Left lung (tissue), 10 donors: ENCODE measurements around the gene EML2. TPM values are rescaled to one million over a fixed set of nuclear protein-coding genes. Genes with fewer than 3 reads are reported as not detected.
"Not testable (repeated sequence)": the region's sequence is repeated elsewhere in the genome, so short reads cannot be mapped to it uniquely, and the experiment has no call there.

Experiments used
- ATAC-seq: fragments of 200-7000 bp; cut with Tn5 transposase; one replicate; pipeline ENCODE4 v1.9.1; 2020; ENCODE audit warnings: moderate library complexity
- DNase-seq, 4 donors: peaks; one replicate each; pipeline ENCODE4 v3.0.0-alpha.2; 2013 to 2020
- H3K27ac ChIP-seq, 2 donors: fragments of 200-600 bp; sonication (generic) in 1 of 2; one replicate each; pipeline versions ENCODE4 v1.5.0 to v1.8.0; 2020 to 2021
- H3K27me3 ChIP-seq, 2 donors: fragments of 200-600 bp; sonication (generic) in 1 of 2; one replicate each; pipeline versions ENCODE4 v1.5.0 to v1.8.0; 2020 to 2021
- H3K36me3 ChIP-seq, 2 donors: fragments of 200-600 bp; sonication (generic) in 1 of 2; one replicate each; pipeline versions ENCODE4 v1.5.0 to v1.8.0; 2020 to 2021
- H3K4me1 ChIP-seq, 2 donors: fragments of 200-600 bp; one replicate each; pipeline ENCODE4 v1.8.0; 2021
- H3K4me3 ChIP-seq, 2 donors: fragments of 200-600 bp; sonication (generic) in 1 of 2; one replicate each; pipeline versions ENCODE4 v1.5.0 to v1.8.0; 2020 to 2021; ENCODE audit warnings: mild to moderate bottlenecking in 1 of 2
- H3K9me3 ChIP-seq, 2 donors: fragments of 200-600 bp; sonication (generic) in 1 of 2; one replicate each; pipeline versions ENCODE4 v1.5.0 to v1.8.0; 2020 to 2021
- intact Hi-C, 2 donors: fragments of 100-400 bp; cut with DNase I; formaldehyde crosslinking; loops; one replicate each; pipeline versions ENCODE4 v1.11.2 to v1.14.2; 2022
- polyA plus RNA-seq, 6 donors: library from polyadenylated mRNA; unstranded; fragments of 120-200 nt; gene quantifications; one replicate each; pipeline ENCODE4 v1.2.1, GENCODE V29; 2013; ENCODE audit not compliant: insufficient read length in 6 of 6
- total RNA-seq, 2 donors: library from RNA; stranded (reverse); fragmentation: NEBNext Ultra II Directional; extraction: Animal tissue kit (Norgen Biotek cat#: 25700); gene quantifications; one replicate each; pipeline ENCODE4 v1.2.1, GENCODE V29; 2021
- TF ChIP-seq, protein P1 (sequence below), 2 donors: fragments of 200-600 bp; sonication (generic) in 1 of 2; IDR thresholded peaks; one replicate each; pipeline versions ENCODE4 v1.5.0 to v1.8.0; 2021; ENCODE audit warnings: antibody characterized with exemption in 2 of 2
- donor health status: DM: no; HTN: yes; CAD: no.
- donor health status: DM: no; HTN: no; CAD: no.

The EML2 gene
- total and polyA plus RNA-seq, 8 donors = 21.8 to 76.4 (median 29.3) TPM

DNA sequence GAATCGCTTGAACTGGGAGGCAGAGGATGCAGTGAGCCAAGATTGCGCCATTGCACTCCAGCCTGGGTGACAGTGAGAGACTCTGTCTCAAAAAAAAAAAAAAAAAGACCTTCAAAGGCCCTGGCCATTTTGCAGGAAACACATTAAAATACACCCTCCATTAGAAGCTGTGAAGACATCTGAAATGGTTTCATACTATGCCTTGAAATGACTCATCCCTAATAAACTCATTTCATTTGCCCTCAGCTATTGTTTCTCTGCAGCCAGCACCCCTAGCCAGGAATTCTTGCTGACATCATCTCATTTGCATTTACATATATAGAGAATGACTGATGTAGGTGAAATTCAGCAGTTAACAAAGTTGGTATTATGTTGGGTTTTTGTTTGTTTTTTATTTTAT, 8.7 kb downstream of the EML2 start:
- H3K4me3 ChIP-seq = no peak overlapping the region
- no peak for DNase-seq
- no peak for ATAC-seq
- H3K27me3 ChIP-seq = no peaks in the 10 kb centered on the region
- H3K9me3 ChIP-seq = no peaks in the 10 kb centered on the region
- intact Hi-C loops = no loop called here
- peaks cover 3 to 8% of the 10 kb centered on the region in 2 donors for H3K4me1 ChIP-seq
- peaks cover 0 to 41% of the 10 kb centered on the region in 2 donors for H3K36me3 ChIP-seq
- no peak overlapping the region for H3K27ac ChIP-seq
- TF ChIP-seq, protein P1, sequence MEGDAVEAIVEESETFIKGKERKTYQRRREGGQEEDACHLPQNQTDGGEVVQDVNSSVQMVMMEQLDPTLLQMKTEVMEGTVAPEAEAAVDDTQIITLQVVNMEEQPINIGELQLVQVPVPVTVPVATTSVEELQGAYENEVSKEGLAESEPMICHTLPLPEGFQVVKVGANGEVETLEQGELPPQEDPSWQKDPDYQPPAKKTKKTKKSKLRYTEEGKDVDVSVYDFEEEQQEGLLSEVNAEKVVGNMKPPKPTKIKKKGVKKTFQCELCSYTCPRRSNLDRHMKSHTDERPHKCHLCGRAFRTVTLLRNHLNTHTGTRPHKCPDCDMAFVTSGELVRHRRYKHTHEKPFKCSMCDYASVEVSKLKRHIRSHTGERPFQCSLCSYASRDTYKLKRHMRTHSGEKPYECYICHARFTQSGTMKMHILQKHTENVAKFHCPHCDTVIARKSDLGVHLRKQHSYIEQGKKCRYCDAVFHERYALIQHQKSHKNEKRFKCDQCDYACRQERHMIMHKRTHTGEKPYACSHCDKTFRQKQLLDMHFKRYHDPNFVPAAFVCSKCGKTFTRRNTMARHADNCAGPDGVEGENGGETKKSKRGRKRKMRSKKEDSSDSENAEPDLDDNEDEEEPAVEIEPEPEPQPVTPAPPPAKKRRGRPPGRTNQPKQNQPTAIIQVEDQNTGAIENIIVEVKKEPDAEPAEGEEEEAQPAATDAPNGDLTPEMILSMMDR (IDR thresholded peaks at IDR 0.05) = no peak

DNA sequence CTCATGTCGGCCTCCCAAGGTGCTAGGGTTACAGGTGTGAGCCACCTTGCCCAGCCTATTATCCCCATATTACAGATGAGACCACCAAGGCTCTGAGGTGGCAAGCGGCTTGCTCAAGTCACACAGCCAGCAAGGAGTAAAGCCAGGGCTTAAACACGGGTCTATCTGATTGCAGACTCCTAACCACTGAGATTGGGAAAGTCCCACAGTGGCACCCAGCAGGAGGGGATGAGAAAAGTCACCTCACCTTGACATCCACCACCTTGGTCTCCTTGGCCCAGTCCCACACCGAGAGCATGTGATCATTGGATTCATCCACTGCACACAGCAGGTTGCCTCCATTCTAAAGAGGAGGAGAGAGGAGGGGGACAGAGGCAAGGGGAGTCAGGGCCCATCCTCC, 9.5 kb downstream of the EML2 start:
- DNase-seq (no peak), ATAC-seq (no peak)
- peaks cover 3 to 8% of the 10 kb centered on the region in 2 donors for H3K4me1 ChIP-seq
- H3K36me3 ChIP-seq = peaks cover 0 to 49% of the 10 kb centered on the region in 2 donors
- H3K4me3 ChIP-seq = no peak overlapping the region
- TF ChIP-seq, protein P1 (IDR thresholded peaks at IDR 0.05) = no peak
- intact Hi-C loops = no loop called here
- H3K27me3 ChIP-seq = no peaks in the 10 kb centered on the region
- no peak overlapping the region for H3K27ac ChIP-seq
- H3K9me3 ChIP-seq = no peaks in the 10 kb centered on the region

DNA sequence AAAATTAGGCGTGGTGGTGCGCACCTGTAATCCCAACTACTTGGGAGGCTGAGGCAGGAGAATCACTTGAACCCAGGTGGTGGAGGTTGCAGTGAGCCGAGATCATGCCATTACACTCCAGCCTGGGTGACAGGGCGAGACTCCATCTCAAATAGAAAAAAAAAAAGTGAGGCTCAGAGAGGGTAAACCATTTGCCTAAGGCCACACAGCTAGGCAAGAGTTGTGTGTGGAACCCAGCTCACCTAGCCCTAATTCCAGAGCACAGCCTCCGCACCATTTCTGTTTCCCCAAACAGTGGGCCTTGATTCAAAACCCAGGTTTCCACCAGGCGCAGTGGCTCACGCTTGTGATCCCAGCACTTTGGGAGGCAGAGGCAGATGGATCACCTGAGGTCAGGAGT, 11.0 kb downstream of the EML2 start:
- H3K4me1 ChIP-seq, ATAC-seq, intact Hi-C loops, H3K9me3 ChIP-seq, H3K27ac ChIP-seq, DNase-seq, H3K4me3 ChIP-seq, H3K27me3 ChIP-seq: not testable (repeated sequence)
- peaks cover 0 to 64% of the 10 kb centered on the region in 2 donors for H3K36me3 ChIP-seq

DNA sequence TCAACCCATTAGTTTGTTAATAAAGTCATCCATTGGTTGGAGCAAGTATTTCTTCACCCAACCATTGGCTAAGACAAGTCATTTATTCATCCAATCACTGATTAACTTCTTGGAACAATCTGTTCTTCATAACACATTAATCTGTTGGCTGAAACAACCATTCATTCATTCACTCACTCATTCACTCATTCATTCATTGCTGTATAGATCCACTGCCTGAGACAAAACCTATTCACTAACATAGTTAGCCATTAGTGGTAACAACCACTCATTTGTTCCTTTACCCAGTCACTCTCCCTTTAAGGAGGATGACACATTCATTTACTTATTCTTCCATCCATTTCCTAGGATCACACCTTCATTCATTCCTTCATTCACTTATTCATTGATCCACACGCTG, 15.2 kb downstream of the EML2 start:
- Histone ChIP-seq H3K27me3 (no peaks in the 10 kb centered on the region), H3K27ac (no peak overlapping the region), H3K36me3 (peaks cover 0 to 93% of the 10 kb centered on the region in 2 donors), H3K9me3 (no peaks in the 10 kb centered on the region), H3K4me1 (no peaks in the 10 kb centered on the region), H3K4me3 (no peak overlapping the region)
- TF ChIP-seq, protein P1 (IDR thresholded peaks at IDR 0.05) = no peak
- DNase-seq (no peak), ATAC-seq (no peak)
- intact Hi-C loops = no loop called here

DNA sequence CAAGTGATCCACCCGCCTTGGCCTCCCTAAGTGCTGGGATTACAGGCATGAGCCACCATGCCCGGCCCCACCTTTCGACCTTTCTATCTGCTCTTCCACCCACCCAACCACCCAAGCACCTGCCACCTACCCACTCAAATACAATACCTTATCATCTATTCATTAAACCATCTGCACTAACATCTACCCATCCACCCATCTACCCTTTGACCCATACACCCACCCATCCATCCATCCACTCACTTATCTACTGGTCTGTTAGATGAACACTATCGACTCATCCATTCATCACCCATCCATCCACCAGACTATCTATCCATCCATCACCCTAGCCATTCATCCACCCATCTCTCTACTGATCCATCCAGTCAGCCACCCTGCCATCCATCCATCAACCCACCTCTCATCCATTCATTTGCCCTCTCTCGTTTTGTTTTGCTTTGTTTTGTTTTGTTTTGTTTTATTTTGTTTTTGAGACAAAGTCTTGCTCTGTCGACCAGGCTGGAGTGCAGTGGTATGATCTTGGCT, 17.2 kb downstream of the EML2 start:
- no peaks in the 10 kb centered on the region for H3K9me3 ChIP-seq
- H3K4me1 ChIP-seq = no peaks in the 10 kb centered on the region
- TF ChIP-seq, protein P1 (IDR thresholded peaks at IDR 0.05) = no peak
- no peaks in the 10 kb centered on the region for H3K27me3 ChIP-seq
- no peak for DNase-seq
- H3K4me3 ChIP-seq = no peak overlapping the region
- intact Hi-C loops = no loop called here
- no peak for ATAC-seq
- H3K36me3 ChIP-seq = peaks cover 0 to 96% of the 10 kb centered on the region in 2 donors
- no peak overlapping the region for H3K27ac ChIP-seq

DNA sequence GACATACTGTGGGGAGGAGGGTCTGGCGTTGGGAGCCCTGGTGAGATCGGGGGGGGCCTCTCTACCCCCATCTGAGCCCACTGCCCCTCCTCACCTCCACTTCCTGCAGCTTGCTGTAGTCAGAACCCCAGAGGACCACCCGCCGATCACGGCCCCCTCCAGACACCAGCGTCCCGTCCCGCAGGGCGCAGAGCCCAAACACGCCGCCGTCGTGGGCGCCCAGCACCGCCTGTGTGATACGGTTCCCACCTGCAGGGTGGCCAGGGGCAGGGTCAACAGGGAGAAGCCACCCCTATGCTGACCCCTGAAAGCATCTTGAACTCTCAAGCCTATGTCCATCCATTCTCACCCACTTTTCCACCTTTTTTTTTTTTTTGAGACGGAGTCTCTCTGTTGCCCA, 17.8 kb downstream of the EML2 start:
- intact Hi-C loops = no loop called here
- DNase-seq (no peak), ATAC-seq (no peak)
- Histone ChIP-seq H3K4me1 (no peaks in the 10 kb centered on the region), H3K36me3 (peaks cover 0 to 98% of the 10 kb centered on the region in 2 donors), H3K27me3 (no peaks in the 10 kb centered on the region), H3K4me3 (no peak overlapping the region), H3K27ac (no peak overlapping the region), H3K9me3 (no peaks in the 10 kb centered on the region)
- TF ChIP-seq, protein P1 (IDR thresholded peaks at IDR 0.05) = no peak
